ENCODE results near the gene ATP6V1F. TPM values are rescaled to one million over a fixed set of nuclear protein-coding genes. Genes with fewer than 3 reads are reported as not detected.

The ATP6V1F gene
- total and polyA plus RNA-seq, 12 donors, result 96.7 to 189 (median 125) TPM

DNA sequence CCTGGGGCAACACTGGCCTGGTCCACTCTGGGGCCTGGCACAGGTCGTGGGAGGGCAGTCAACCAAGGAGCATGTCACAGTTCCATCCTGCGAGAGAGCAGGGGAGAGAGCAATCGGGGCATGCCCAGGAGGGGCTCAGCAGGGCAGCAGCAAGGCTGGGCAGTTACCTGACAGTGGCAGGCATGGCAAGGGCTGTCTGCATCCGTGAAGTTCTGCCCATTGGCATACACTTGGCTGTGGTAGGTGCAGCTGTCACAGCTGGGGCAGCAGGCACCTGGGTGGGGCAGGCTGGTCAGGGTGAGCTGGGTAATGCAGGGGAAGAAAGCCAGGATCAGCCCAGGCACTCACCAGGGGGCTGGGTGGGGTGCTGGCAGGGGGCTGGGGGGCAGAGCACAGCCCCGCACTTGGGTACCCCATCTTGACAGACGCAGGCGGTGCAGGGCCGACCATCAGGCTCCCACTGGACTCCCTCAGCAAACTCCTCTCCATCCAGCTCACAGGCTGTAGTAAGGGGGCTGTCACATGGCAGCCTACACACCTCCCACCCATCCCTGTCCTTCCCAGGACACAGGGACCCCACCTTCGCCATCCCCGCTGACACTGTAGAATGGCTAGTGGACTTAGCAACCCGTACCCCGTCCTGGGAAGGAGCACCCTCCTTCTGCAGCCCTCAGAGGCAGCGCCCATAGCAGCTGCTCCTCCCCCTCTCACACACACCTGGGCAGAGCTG, 30.0 kb downstream of the ATP6V1F start:
- peaks cover 0 to 5% (median 0%) of the 10 kb centered on the region in 9 donors for H3K4me1 ChIP-seq
- no peak overlapping the region for H3K4me3 ChIP-seq
- 87 to 93% methylated on average over 13 of the region's 13 CpGs for WGBS, 2 donors
- no peaks in the 10 kb centered on the region for H3K9me3 ChIP-seq
- intact Hi-C loops (cut with DNase I), result loop anchor here in 1 of 10 donors (10.0 kb wide), 1 partner anchor 228 kb away; no protein-coding TSS in a partner anchor
- peak in 1 of 8 donors; percentile 9 for ATAC-seq
- TF ChIP-seq, protein P1, sequence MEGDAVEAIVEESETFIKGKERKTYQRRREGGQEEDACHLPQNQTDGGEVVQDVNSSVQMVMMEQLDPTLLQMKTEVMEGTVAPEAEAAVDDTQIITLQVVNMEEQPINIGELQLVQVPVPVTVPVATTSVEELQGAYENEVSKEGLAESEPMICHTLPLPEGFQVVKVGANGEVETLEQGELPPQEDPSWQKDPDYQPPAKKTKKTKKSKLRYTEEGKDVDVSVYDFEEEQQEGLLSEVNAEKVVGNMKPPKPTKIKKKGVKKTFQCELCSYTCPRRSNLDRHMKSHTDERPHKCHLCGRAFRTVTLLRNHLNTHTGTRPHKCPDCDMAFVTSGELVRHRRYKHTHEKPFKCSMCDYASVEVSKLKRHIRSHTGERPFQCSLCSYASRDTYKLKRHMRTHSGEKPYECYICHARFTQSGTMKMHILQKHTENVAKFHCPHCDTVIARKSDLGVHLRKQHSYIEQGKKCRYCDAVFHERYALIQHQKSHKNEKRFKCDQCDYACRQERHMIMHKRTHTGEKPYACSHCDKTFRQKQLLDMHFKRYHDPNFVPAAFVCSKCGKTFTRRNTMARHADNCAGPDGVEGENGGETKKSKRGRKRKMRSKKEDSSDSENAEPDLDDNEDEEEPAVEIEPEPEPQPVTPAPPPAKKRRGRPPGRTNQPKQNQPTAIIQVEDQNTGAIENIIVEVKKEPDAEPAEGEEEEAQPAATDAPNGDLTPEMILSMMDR (IDR thresholded peaks at IDR 0.05), result no peak
- no peak for DNase-seq
- H3K27ac ChIP-seq, result no peak overlapping the region
- no peaks in the 10 kb centered on the region for H3K36me3 ChIP-seq
- peaks cover 11 to 40% (median 13%) of the 10 kb centered on the region in 7 donors for H3K27me3 ChIP-seq

DNA sequence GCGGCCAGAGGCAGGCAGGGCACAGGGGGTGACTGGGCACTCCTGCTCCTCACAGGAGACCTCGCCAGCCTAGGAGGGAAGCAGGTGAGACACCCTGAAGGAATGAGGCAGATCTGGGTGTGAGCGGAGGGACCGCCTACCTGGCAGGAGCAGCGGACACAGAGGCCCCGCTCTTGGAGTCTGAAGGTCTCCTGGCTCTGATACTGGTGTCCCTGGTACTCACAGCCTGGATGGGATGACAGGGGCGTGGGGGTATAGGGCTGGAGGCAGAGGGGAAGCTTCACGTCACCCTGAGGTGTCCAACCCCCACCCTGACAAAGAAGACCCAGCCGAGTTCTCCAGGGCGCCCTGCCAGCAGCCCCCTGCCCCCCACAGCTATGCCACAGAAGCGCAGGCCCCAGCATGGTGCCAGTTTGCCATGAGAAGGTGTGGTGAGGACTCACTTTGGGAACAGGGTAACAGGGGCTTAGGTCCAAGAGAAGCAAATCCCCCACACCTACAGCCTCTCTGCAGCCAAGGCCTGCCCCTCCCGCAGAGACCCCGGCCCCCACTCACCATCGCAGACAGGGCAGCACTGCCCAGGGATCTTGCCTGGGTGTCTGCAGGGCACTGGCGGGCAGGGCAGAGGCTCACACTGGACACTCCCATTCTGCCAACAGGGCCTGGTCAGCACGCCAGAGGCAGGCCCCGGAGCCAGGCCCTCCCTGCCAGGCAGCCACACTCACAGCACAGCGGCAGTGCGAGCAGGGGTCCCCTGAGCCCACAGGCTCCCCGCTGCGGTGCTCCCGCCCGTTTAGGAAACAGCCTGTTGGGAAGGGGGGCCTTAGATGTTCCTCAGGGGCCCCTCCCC, 30.8 kb downstream of the ATP6V1F start:
- TF ChIP-seq, protein P1 (IDR thresholded peaks at IDR 0.05), result no peak
- 89 to 92% methylated on average over 23 of the region's 23 CpGs for WGBS, 2 donors
- intact Hi-C loops (cut with DNase I), result loop anchor here in 1 of 10 donors (10.0 kb wide), 1 partner anchor 229 kb away; no protein-coding TSS in a partner anchor
- ATAC-seq (peak in 1 of 8 donors; percentile 14), DNase-seq (no peak)
- Histone ChIP-seq H3K36me3 (no peaks in the 10 kb centered on the region), H3K9me3 (no peaks in the 10 kb centered on the region), H3K4me1 (peaks cover 0 to 5% (median 0%) of the 10 kb centered on the region in 9 donors), H3K27ac (no peak overlapping the region), H3K27me3 (peaks cover 11 to 40% (median 13%) of the 10 kb centered on the region in 7 donors), H3K4me3 (no peak overlapping the region)

DNA sequence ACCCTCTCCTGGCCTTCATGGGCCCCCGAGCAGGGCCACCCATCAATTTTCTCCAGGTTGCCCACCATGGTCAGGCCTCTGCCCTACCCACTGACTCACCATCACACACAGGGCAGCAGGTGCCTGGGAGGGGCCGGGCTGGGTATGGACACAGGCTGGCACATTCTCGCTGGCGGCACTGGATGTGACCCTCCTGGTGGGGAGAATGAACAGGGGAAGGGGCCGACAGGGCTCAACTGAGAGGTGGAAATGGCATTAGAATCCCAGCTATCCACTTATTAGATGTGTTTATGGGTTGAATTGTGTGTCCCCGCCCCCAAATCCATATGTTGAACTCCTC, 31.4 kb downstream of the ATP6V1F start:
- Histone ChIP-seq H3K36me3 (no peaks in the 10 kb centered on the region), H3K4me3 (no peak overlapping the region), H3K27ac (no peak overlapping the region), H3K4me1 (peaks cover 0 to 5% (median 0%) of the 10 kb centered on the region in 9 donors), H3K27me3 (peaks cover 11 to 34% (median 13%) of the 10 kb centered on the region in 7 donors), H3K9me3 (peaks cover 0 to 4% (median 0%) of the 10 kb centered on the region in 11 donors)
- TF ChIP-seq, protein P1 (IDR thresholded peaks at IDR 0.05), result no peak
- intact Hi-C loops (cut with DNase I), result loop anchor here in 1 of 10 donors (10.0 kb wide), 1 partner anchor 229 kb away; no protein-coding TSS in a partner anchor
- DNase-seq, result no peak
- WGBS, 2 donors, result 92% methylated on average over 6 of the region's 6 CpGs
- no peak for ATAC-seq

DNA sequence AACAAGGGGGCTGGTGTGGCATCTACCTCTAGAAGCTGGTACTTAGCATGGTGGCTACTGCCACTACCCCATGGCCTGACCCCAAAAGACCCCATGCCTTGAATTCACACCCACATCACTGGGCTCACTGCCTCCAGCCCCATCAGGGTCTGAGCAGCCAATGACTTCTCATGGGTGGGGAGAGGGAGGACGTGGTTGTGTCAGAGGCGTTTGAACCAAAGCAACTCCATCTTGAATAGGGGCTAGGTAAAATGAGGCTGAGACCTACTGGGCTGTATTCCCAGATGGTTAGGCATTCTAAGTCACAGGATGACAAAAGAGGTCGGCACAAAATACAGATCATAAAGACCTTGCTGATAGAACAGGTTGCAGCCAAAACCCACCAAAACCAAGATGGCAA, 32.7 kb downstream of the ATP6V1F start:
- Histone ChIP-seq H3K9me3 (peaks cover 0 to 14% (median 0%) of the 10 kb centered on the region in 11 donors), H3K27ac (no peak overlapping the region), H3K4me1 (peaks cover 0 to 5% (median 0%) of the 10 kb centered on the region in 9 donors), H3K27me3 (peaks cover 9 to 22% (median 12%) of the 10 kb centered on the region in 7 donors), H3K36me3 (no peaks in the 10 kb centered on the region), H3K4me3 (no peak overlapping the region)
- DNase-seq (no peak), ATAC-seq (no peak)
- WGBS, 2 donors, result 79 to 80% methylated on average over 3 of the region's 3 CpGs
- intact Hi-C loops (cut with DNase I), result loop anchor here in 1 of 10 donors (10.0 kb wide), 1 partner anchor 231 kb away; no protein-coding TSS in a partner anchor
- TF ChIP-seq, protein P1 (IDR thresholded peaks at IDR 0.05), result no peak

All from heart right ventricle (tissue), 16 donors.